Keratinocyte (primary cell): ENCODE measurements around the gene KIF17. TPM values are rescaled to one million over a fixed set of nuclear protein-coding genes. Genes with fewer than 3 reads are reported as not detected.

Source experiments
- DNase-seq: peaks from one replicate; pipeline ENCODE4 v3.0.0-alpha.2; 2011; ENCODE audit warnings: low read depth, missing footprints, low spot score
- FAIRE-seq: peaks from 2 replicates; lab custom pipeline; 2011; peaks lifted over from hg19 to GRCh38; lab: Jason Lieb, UNC
- H2AFZ ChIP-seq: 2 replicates; pipeline ENCODE4 v1.6.0; 2012; ENCODE audit warnings: low read length, control low read depth, inconsistent platforms; ENCODE audit not compliant: control insufficient read depth
- H3K27ac ChIP-seq: 2 replicates; pipeline ENCODE4 v1.5.1; 2011; ENCODE audit warnings: low read length; ENCODE audit not compliant: control insufficient read depth, insufficient read depth
- H3K27me3 ChIP-seq: 3 replicates; pipeline ENCODE4 v1.6.0; 2011; ENCODE audit warnings: low read length; ENCODE audit not compliant: control insufficient read depth, insufficient read depth; ENCODE audit errors: extremely low read depth
- H3K36me3 ChIP-seq, 2 experiments: 2 replicates in 1 of 2; 3 replicates in 1 of 2; pipeline ENCODE4 v1.5.1; 2011; ENCODE audit warnings: low read length in 2 of 2, mild to moderate bottlenecking in 1 of 2; ENCODE audit not compliant: control insufficient read depth in 2 of 2, insufficient read depth in 2 of 2; ENCODE audit errors: extremely low read depth in 1 of 2
- H3K4me1 ChIP-seq: 3 replicates; pipeline ENCODE4 v1.5.1; 2011; ENCODE audit warnings: low read length; ENCODE audit not compliant: control insufficient read depth, insufficient read depth; ENCODE audit errors: extremely low read depth
- H3K4me2 ChIP-seq: 3 replicates; pipeline ENCODE4 v1.6.0; 2011; ENCODE audit warnings: low read depth, low read length; ENCODE audit not compliant: control insufficient read depth, insufficient read depth; ENCODE audit errors: extremely low read depth
- H3K4me3 ChIP-seq, 3 experiments: fragments of 200-600 bp in 1 of 3; sonication (generic) in 1 of 3; 2 replicates in 2 of 3; 3 replicates in 1 of 3; pipeline ENCODE4 v1.5.1; 2011 to 2016; ENCODE audit warnings: low read length in 3 of 3, mild to moderate bottlenecking in 3 of 3, control low read depth in 2 of 3, inconsistent platforms in 1 of 3, low read depth in 1 of 3, mixed read lengths in 1 of 3, mixed run types in 1 of 3, moderate library complexity in 1 of 3; ENCODE audit not compliant: control insufficient read depth in 2 of 3, insufficient read depth in 2 of 3; ENCODE audit errors: extremely low read depth in 1 of 3
- H3K79me2 ChIP-seq: 2 replicates; pipeline ENCODE4 v1.6.0; 2012; ENCODE audit warnings: low read length; ENCODE audit not compliant: control insufficient read depth, insufficient read depth
- H3K9ac ChIP-seq: 3 replicates; pipeline ENCODE4 v1.6.0; 2011; ENCODE audit warnings: low read length; ENCODE audit not compliant: control insufficient read depth, insufficient read depth; ENCODE audit errors: extremely low read depth
- H3K9me1 ChIP-seq: 3 replicates; pipeline ENCODE4 v1.6.0; 2011; ENCODE audit warnings: low read length; ENCODE audit not compliant: control insufficient read depth, insufficient read depth; ENCODE audit errors: extremely low read depth
- H3K9me3 ChIP-seq: 2 replicates; pipeline ENCODE4 v1.5.1; 2012; ENCODE audit warnings: low read depth, low read length; ENCODE audit not compliant: control insufficient read depth
- H4K20me1 ChIP-seq: 3 replicates; pipeline ENCODE4 v1.6.0; 2011; ENCODE audit warnings: low read length; ENCODE audit not compliant: control insufficient read depth, insufficient read depth; ENCODE audit errors: extremely low read depth
- EZH2 ChIP-seq: IDR thresholded peaks from one replicate; pipeline ENCODE4 v1.6.1; 2012; ENCODE audit warnings: inconsistent platforms, mild to moderate bottlenecking, low read length, moderate library complexity
- dilution Hi-C: fragments of 300-500 bp; cut with MboI; formaldehyde crosslinking; loops from one replicate; pipeline ENCODE4 v1.7.0; 2020; ENCODE audit warnings: low sequenced_read_pairs; ENCODE audit not compliant: extremely low pct_ligation_motif_present
- polyA plus RNA-seq, 5 experiments: library from polyadenylated mRNA; depleted of rRNA in 3 of 5; stranded (reverse) in 3 of 5; stranded (forward) in 1 of 5; unstranded in 1 of 5; fragments of >200 nt; gene quantifications; 1 replicate in 1 of 5; 2 replicates in 3 of 5; 3 replicates in 1 of 5; pipeline versions ENCODE4 v1.2.1 to v1.2.3, GENCODE V29; 2011 to 2012; ENCODE audit warnings: missing spikeins in 2 of 5, low read depth in 1 of 5, low replicate concordance in 1 of 5
- TF ChIP-seq, protein P1 (sequence below), 3 experiments: IDR thresholded peaks in 1 of 3; conservative IDR thresholded peaks in 1 of 3; optimal IDR thresholded peaks in 1 of 3; 2 replicates in 2 of 3; 3 replicates in 1 of 3; pipeline versions ENCODE3 to v1.5.1; 2011; ENCODE audit warnings: low read length in 3 of 3, mild to moderate bottlenecking in 3 of 3, moderate library complexity in 2 of 3, control low read depth in 1 of 3, inconsistent platforms in 1 of 3; ENCODE audit not compliant: insufficient read depth in 2 of 3; ENCODE audit errors: extremely low read depth in 1 of 3

KIF17 gene
- polyA plus RNA-seq, 1 donor (not counting 4 experiments of a cell fraction or from before 2014, with no cell fraction given) = 0.90 TPM

DNA sequence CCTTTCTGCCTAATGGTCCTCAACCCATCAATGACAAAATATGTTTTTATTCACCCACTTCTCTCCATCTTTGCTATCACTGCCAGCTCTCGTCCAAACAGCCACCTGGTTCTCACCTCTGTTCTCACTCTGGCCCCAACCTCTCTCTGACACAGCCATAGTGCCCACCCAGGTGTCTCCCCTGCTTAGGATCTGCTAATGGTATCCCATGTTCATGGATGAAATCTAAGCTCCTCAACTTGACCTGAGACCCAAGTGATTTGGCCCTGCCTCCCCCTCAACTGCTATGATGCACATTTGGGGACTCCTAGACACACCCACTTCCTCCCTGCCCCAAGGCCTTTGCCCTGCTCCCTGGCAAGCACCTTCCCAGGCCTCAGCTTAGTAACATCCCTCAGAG, 25.9 kb downstream of the KIF17 start:
- Histone ChIP-seq H3K4me2 (no peak overlapping the region), H3K36me3 (peaks cover 0 to 15% of the 10 kb centered on the region in 2 experiments), H4K20me1 (no peaks in the 10 kb centered on the region), H3K27ac (no peak overlapping the region), H3K4me1 (peaks cover 2% of the 10 kb centered on the region), H3K79me2 (no peaks in the 10 kb centered on the region), H3K9me3 (no peaks in the 10 kb centered on the region), H3K27me3 (no peaks in the 10 kb centered on the region), H2AFZ (no peak overlapping the region), H3K9me1 (no peaks in the 10 kb centered on the region), H3K4me3 (no peak overlapping the region), H3K9ac (no peak overlapping the region)
- no peak for FAIRE-seq
- no peak for DNase-seq
- TF ChIP-seq, protein P1, sequence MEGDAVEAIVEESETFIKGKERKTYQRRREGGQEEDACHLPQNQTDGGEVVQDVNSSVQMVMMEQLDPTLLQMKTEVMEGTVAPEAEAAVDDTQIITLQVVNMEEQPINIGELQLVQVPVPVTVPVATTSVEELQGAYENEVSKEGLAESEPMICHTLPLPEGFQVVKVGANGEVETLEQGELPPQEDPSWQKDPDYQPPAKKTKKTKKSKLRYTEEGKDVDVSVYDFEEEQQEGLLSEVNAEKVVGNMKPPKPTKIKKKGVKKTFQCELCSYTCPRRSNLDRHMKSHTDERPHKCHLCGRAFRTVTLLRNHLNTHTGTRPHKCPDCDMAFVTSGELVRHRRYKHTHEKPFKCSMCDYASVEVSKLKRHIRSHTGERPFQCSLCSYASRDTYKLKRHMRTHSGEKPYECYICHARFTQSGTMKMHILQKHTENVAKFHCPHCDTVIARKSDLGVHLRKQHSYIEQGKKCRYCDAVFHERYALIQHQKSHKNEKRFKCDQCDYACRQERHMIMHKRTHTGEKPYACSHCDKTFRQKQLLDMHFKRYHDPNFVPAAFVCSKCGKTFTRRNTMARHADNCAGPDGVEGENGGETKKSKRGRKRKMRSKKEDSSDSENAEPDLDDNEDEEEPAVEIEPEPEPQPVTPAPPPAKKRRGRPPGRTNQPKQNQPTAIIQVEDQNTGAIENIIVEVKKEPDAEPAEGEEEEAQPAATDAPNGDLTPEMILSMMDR (optimal IDR thresholded peaks at IDR 0.05 in 1 of 3, IDR thresholded peaks at IDR 0.05 in 1 of 3, conservative IDR thresholded peaks at IDR 0.05 in 1 of 3; ENCODE audit: extremely low read depth in 1 of 3, insufficient read depth in 2 of 3, low read length in 3 of 3) = no peak
- no peak for TF ChIP-seq EZH2
- dilution Hi-C loops = no loop called here

DNA sequence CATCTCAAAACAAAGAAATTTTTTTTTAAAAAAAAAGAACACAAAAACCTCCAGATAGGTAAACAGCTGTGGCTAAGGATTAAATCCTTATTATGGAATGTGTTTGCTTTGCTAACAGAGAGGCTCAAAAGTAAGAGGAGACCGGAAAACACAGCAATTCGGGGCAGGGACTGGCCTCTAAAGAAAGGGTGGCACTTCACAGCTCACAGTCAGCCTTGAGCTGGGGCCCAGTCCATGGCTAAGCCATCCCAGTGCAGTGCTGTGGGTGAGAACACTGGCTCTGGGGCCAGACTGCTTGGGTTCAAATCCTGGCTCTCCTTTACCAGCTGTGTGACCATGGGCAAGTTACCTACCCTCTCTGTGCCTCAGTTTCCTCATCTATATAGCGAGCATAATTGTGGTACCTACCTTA, 28.2 kb downstream of the KIF17 start:
- Histone ChIP-seq H3K4me3 (no peak overlapping the region), H4K20me1 (no peaks in the 10 kb centered on the region), H3K27ac (no peak overlapping the region), H3K9me1 (no peaks in the 10 kb centered on the region), H3K4me2 (no peak overlapping the region), H3K36me3 (peaks cover 0 to 16% of the 10 kb centered on the region in 2 experiments), H2AFZ (no peak overlapping the region), H3K4me1 (no peaks in the 10 kb centered on the region), H3K27me3 (no peaks in the 10 kb centered on the region), H3K79me2 (no peaks in the 10 kb centered on the region), H3K9ac (no peak overlapping the region), H3K9me3 (no peaks in the 10 kb centered on the region)
- dilution Hi-C loops = no loop called here
- no peak for DNase-seq
- FAIRE-seq = no peak
- no peak for TF ChIP-seq EZH2
- TF ChIP-seq, protein P1 (optimal IDR thresholded peaks at IDR 0.05 in 1 of 3, IDR thresholded peaks at IDR 0.05 in 1 of 3, conservative IDR thresholded peaks at IDR 0.05 in 1 of 3; ENCODE audit: extremely low read depth in 1 of 3, insufficient read depth in 2 of 3, low read length in 3 of 3) = no peak
